ENCODE measurements around the gene CSTF1. TPM values are rescaled to one million over a fixed set of nuclear protein-coding genes. Genes with fewer than 3 reads are reported as not detected.

Gene CSTF1
- total and polyA plus RNA-seq, 10 donors = 9.8 to 45.0 (median 28.5) TPM

GRCh38 chr20:56373942-56374341 is 18.5 kb upstream of the CSTF1 start:
- intact Hi-C loops (cut with DNase I; ENCODE audit: low total_unique reads) = no loop called here

GRCh38 chr20:56376331-56376730 is 16.1 kb upstream of the CSTF1 start:
- DNase-seq = no peak
- 32 to 73% (median 54%) methylated on average over 2 of the region's 2 CpGs for WGBS, 5 donors
- intact Hi-C loops (cut with DNase I; ENCODE audit: low total_unique reads) = no loop called here

More at GRCh38 chr20:56373942-56374341, 18.5 kb upstream of the CSTF1 start:
- no peaks in the 10 kb centered on the region for H3K9me3 ChIP-seq
- H3K4me1 ChIP-seq = peaks cover 0 to 18% (median 0%) of the 10 kb centered on the region in 6 donors
- H3K27ac ChIP-seq = peak overlapping the region in 5 of 8 donors; percentile 27 to 72 (median 65)
- no peak for TF ChIP-seq POLR2AphosphoS5 (IDR thresholded peaks at IDR 0.05)
- TF ChIP-seq POLR2A (IDR thresholded peaks at IDR 0.05) = no peak
- TF ChIP-seq CTCF (IDR thresholded peaks at IDR 0.05 in 8 of 11, conservative IDR thresholded peaks at IDR 0.05 in 3 of 11) = no peak
- DNase-seq = no peak
- H3K27me3 ChIP-seq (replicated peaks in 1 of 7) = no peaks in the 10 kb centered on the region
- no peak overlapping the region for H3K4me3 ChIP-seq
- WGBS, 5 donors = 25 to 59% (median 45%) methylated on average over 1 of the region's 1 CpG
- H3K36me3 ChIP-seq = peaks cover 0 to 62% (median 11%) of the 10 kb centered on the region in 6 donors

GRCh38 chr20:56378386-56378785 is 14.1 kb upstream of the CSTF1 start:
- H3K4me1 ChIP-seq = peaks cover 0 to 18% (median 0%) of the 10 kb centered on the region in 6 donors
- 87 to 98% (median 94%) methylated on average over 3 of the region's 3 CpGs for WGBS, 5 donors
- no peaks in the 10 kb centered on the region for H3K9me3 ChIP-seq
- intact Hi-C loops (cut with DNase I; ENCODE audit: low total_unique reads) = no loop called here
- no peaks in the 10 kb centered on the region for H3K27me3 ChIP-seq (replicated peaks in 1 of 7)
- no peak overlapping the region for H3K4me3 ChIP-seq
- no peak overlapping the region for H3K27ac ChIP-seq
- peaks cover 0 to 48% (median 4%) of the 10 kb centered on the region in 6 donors for H3K36me3 ChIP-seq
- no peak for DNase-seq
- no peak for TF ChIP-seq CTCF (IDR thresholded peaks at IDR 0.05 in 8 of 11, conservative IDR thresholded peaks at IDR 0.05 in 3 of 11)
- TF ChIP-seq POLR2A (IDR thresholded peaks at IDR 0.05) = no peak

More at GRCh38 chr20:56376331-56376730, 16.1 kb upstream of the CSTF1 start:
- Histone ChIP-seq H3K4me3 (no peak overlapping the region), H3K4me1 (peaks cover 0 to 18% (median 0%) of the 10 kb centered on the region in 6 donors), H3K9me3 (no peaks in the 10 kb centered on the region), H3K27ac (peak overlapping the region in 3 of 8 donors; percentile 15 to 62 (median 28)), H3K27me3 (replicated peaks in 1 of 7) (no peaks in the 10 kb centered on the region), H3K36me3 (peaks cover 0 to 43% (median 0%) of the 10 kb centered on the region in 6 donors)
- TF ChIP-seq CTCF (IDR thresholded peaks at IDR 0.05 in 8 of 11, conservative IDR thresholded peaks at IDR 0.05 in 3 of 11) (no peak), POLR2AphosphoS5 (IDR thresholded peaks at IDR 0.05) (no peak), POLR2A (IDR thresholded peaks at IDR 0.05) (no peak)

GRCh38 chr20:56380375-56380774 is 12.1 kb upstream of the CSTF1 start:
- 31 to 61% (median 58%) methylated on average over 1 of the region's 1 CpG for WGBS, 5 donors
- peaks cover 0 to 4% (median 0%) of the 10 kb centered on the region in 6 donors for H3K4me1 ChIP-seq
- H3K27me3 ChIP-seq (replicated peaks in 1 of 7) = no peaks in the 10 kb centered on the region
- peaks cover 0 to 65% (median 7%) of the 10 kb centered on the region in 6 donors for H3K36me3 ChIP-seq
- H3K4me3 ChIP-seq = no peak overlapping the region
- H3K27ac ChIP-seq = no peak overlapping the region
- DNase-seq = no peak
- no peaks in the 10 kb centered on the region for H3K9me3 ChIP-seq
- TF ChIP-seq POLR2A (IDR thresholded peaks at IDR 0.05) = no peak
- no peak for TF ChIP-seq POLR2AphosphoS5 (IDR thresholded peaks at IDR 0.05)
- no peak for TF ChIP-seq CTCF (IDR thresholded peaks at IDR 0.05 in 8 of 11, conservative IDR thresholded peaks at IDR 0.05 in 3 of 11)
- intact Hi-C loops (cut with DNase I; ENCODE audit: low total_unique reads) = no loop called here
